ENCODE results near the gene GOLGA6L22.
A peak's percentile ranks its signal among the peaks of the same experiment; 100 is the strongest.
"Not testable (repeated sequence)": the region's sequence is repeated elsewhere in the genome, so short reads cannot be mapped to it uniquely, and the experiment has no call there.

Gene GOLGA6L22

DNA sequence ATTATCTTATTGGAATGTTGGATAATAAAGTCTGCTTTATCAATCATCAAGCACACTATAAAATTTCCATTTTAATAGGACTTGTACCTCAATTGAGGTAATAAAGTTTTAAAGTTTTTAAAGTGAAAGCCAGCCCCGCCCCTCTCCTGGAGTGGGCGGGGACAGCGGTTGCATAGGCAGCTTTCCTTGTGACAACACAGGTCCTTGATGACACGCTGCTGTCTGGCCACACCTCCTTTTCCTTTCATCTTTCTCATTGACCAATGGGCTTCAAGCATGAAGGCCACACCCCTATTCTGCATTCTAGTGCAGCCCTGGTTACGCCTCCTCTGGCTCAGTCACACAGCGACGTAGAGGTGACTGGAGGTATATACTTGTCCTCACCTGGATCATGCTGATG lies at the start of gene GOLGA6L22:
GOLGA6L22 (plus strand) TSS at position 301 of the 400 bp plus-strand sequence; CDS start at position 392, 91 bp downstream.
- not testable (repeated sequence) for DNase-seq (ENCODE audit: low spot score)

GRCh38 chr15:22417288-22417687 lies 41.4 kb upstream of the GOLGA6L22 start:
- DNase-seq (ENCODE audit: low spot score), result not testable (repeated sequence)

- not testable (repeated sequence) for DNase-seq (ENCODE audit: low spot score)
These were observed 40.9 kb upstream of the GOLGA6L22 start for GRCh38 chr15:22417795-22418194.

DNA sequence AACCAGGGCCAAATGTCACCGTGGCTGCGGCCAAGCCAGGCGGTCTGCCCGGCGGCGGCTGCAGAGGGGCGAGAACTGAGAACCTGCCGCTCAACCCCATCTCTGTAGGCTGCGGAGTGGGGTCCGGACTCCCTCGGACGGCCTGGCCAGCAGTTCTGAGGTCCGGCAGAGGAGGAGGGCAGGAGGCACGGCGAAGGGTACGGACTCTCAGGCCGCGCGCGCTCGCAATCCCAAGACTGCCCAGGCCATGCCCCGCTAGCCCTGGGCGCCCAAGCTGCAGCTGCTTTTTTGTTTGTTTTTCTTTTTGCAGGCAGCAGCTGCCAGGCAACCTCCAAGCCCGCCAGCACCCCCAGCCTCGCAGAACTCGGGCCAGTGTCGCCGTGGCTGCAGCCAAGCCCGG lies 40.5 kb upstream of the GOLGA6L22 start:
- not testable (repeated sequence) for DNase-seq (ENCODE audit: low spot score)

DNA sequence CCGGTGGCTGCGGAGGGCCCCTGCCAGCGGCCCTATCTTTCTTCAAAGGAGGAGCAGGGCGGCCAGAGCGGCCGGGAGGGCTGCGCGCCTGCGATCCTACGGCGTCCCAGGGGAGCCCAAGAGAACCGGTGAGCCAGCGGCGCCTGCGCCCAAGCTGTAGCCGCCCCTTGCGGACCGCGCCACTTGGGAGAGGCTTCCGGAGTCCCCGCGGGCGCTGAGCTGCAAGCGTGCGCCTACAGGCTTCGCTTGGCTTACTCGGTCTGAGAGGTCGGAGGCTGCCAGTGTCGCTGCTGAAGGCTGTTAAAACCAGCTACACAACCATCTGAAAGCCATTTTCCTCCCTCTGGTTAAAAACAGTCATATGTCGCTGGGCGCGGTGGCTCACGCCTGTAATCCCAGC lies 40.0 kb upstream of the GOLGA6L22 start:
- DNase-seq (ENCODE audit: low spot score), result not testable (repeated sequence)

- DNase-seq (ENCODE audit: low spot score), result not testable (repeated sequence)
These were observed 38.4 kb upstream of the GOLGA6L22 start for GRCh38 chr15:22420340-22420739.

- not testable (repeated sequence) for DNase-seq (ENCODE audit: low spot score)
These were observed 29.3 kb upstream of the GOLGA6L22 start for GRCh38 chr15:22429426-22429825.

- DNase-seq (ENCODE audit: low spot score), result not testable (repeated sequence)
These were observed 27.0 kb upstream of the GOLGA6L22 start for GRCh38 chr15:22431687-22432086.

- peak; percentile 26 for DNase-seq (ENCODE audit: low spot score)
These were observed 35.9 kb downstream of the GOLGA6L22 start for GRCh38 chr15:22494490-22495113.

GRCh38 chr15:22497200-22497599 lies 38.5 kb downstream of the GOLGA6L22 start:
- not testable (repeated sequence) for DNase-seq (ENCODE audit: low spot score)

DNA sequence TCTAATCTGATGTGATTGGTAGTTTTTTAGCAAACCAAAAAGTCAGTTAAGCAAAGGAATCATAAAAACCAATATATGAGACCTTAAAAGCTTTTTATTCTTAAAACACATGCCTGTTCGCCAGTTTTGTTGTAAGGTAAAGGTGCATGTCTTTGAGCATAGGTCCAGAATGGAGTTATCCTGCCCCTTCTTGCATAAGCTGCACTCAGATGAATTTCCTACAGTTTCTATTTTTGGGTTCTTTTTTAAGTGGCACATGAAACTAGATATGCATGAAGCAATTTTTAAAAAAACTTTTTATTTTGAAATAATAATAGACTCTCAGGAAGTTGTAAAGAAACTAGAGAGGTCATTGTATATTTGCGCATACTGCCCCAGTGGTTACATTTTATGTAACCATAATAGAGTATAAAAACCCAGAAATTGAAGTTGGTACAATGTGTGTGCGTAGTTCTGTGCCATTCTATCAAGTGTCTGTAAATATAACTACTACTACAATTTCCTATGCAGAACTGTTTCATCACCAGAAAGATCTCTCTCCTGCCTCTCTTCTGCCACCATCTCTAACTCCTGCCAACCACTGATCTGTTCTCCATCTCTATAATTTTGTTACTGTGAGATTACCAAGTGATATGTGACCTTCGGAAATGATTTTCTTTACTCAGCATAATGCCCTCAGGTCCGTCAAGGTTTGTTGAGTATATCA lies 39.7 kb downstream of the GOLGA6L22 start:
- not testable (repeated sequence) for DNase-seq (ENCODE audit: low spot score)

- DNase-seq (ENCODE audit: low spot score), result not testable (repeated sequence)
These were observed 43.6 kb downstream of the GOLGA6L22 start for GRCh38 chr15:22502272-22502671.

DNA sequence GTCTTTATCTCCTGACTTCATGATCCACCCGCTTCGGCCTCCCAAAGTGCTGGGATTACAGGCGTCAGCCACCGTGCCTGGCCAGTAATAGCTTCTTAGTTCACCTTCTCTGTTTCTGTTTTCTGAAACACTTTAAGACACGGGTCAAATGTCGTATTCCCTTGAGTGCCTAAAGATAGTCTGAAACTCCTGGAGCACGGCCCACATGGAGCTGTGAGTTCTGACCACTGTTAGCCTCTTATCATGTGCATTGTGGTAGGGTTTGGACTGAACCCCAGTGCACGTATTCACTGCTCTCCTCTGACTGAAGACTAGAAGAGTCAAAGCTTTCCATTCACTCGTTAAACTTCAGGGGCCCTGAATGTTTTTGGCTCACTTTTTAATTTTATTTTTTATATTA lies 48.3 kb downstream of the GOLGA6L22 start:
- DNase-seq (ENCODE audit: low spot score), result not testable (repeated sequence)

GRCh38 chr15:22516140-22516539 lies 57.4 kb downstream of the GOLGA6L22 start:
- not testable (repeated sequence) for DNase-seq (ENCODE audit: low spot score)

Measured in CD4-positive, alpha-beta T cell treated with Interleukin-2 at 100 ng/mL for 4 hours (primary cell).